Right lobe of liver (tissue), 6 donors: Measurements from ENCODE around the gene PTPN3. TPM values are rescaled to one million over a fixed set of nuclear protein-coding genes. Genes with fewer than 3 reads are reported as not detected.

Source experiments
- ATAC-seq, 4 donors: fragments of 200-7000 bp; cut with Tn5 transposase; one replicate each; pipeline ENCODE4 v1.9.1; 2020; ENCODE audit warnings: mild to moderate bottlenecking in 4 of 4, moderate library complexity in 4 of 4
- DNase-seq, 3 donors: peaks; one replicate each; pipeline ENCODE4 v3.0.0-alpha.2; 2020
- H3K27ac ChIP-seq, 3 donors: fragments of 200-600 bp; one replicate each; pipeline ENCODE4 v1.8.0; 2022
- H3K27me3 ChIP-seq, 2 donors: fragments of 200-600 bp; one replicate each; pipeline ENCODE4 v1.8.0; 2022
- H3K36me3 ChIP-seq, 4 donors: fragments of 200-600 bp; sonication (generic) in 1 of 4; one replicate each; pipeline versions ENCODE4 v1.5.1 to v1.8.0; 2017 to 2022; ENCODE audit warnings: control low read depth in 1 of 4
- H3K4me1 ChIP-seq, 4 donors: fragments of 200-600 bp; sonication (generic) in 1 of 4; one replicate each; pipeline versions ENCODE4 v1.5.1 to v1.8.0; 2017 to 2022; ENCODE audit warnings: control low read depth in 1 of 4
- H3K4me3 ChIP-seq, 3 donors: fragments of 200-600 bp; one replicate each; pipeline ENCODE4 v1.8.0; 2022
- H3K9me3 ChIP-seq, 4 donors: fragments of 200-600 bp; sonication (generic) in 1 of 4; one replicate each; pipeline versions ENCODE4 v1.5.1 to v1.8.0; 2017 to 2022; ENCODE audit warnings: control low read depth in 1 of 4
- POLR2A ChIP-seq: fragments of 450-650 bp; IDR thresholded peaks from one replicate; pipeline ENCODE4 v1.6.1; 2017; ENCODE audit warnings: antibody characterized with exemption, mild to moderate bottlenecking
- WGBS: methylation state at CpG from one replicate; pipeline ENCODE4 v1.1.6; 2018; ENCODE audit warnings: low coverage, low lambda C conversion rate; ENCODE audit not compliant: insufficient coverage; ENCODE audit errors: missing lambda C conversion rate; 5-methylcytosine and 5-hydroxymethylcytosine counted together
- intact Hi-C, 2 donors: fragments of 100-400 bp; cut with DNase I; formaldehyde crosslinking; loops; one replicate each; pipeline versions ENCODE4 v1.11.2 to v1.14.1; 2022
- total RNA-seq, 6 experiments: library from RNA; depleted of rRNA in 2 of 6; stranded (reverse); fragments of >200 nt in 2 of 6; fragmentation: NEBNext Ultra II Directional in 3 of 6; extraction: Animal tissue kit (Norgen Biotek cat#: 25700) in 3 of 6; gene quantifications; one replicate each; pipeline versions ENCODE4 v1.1.0 to v1.2.4, GENCODE V29; 2016 to 2023
- TF ChIP-seq, protein P1 (sequence below), 4 donors: fragments of 200-600 bp in 3 of 4; fragments of 450-650 bp in 1 of 4; IDR thresholded peaks; one replicate each; pipeline versions ENCODE4 v1.5.1 to v1.8.0; 2016 to 2022; ENCODE audit warnings: antibody characterized with exemption in 4 of 4, mild to moderate bottlenecking in 2 of 4
- donor health status: DM: no; HTN: yes; CAD: no.
- donor health status: DM: no; HTN: no; CAD: no.
- donor health status: DM: no; HTN: no; CAD: no.
- donor health status: DM: no; HTN: yes; CAD: no.
- donor health status: DM: no; HTN: yes; CAD: no.

The PTPN3 gene
- total RNA-seq, 6 experiments from 2014 or later = 15.0 to 33.3 (median 30.0) TPM

DNA sequence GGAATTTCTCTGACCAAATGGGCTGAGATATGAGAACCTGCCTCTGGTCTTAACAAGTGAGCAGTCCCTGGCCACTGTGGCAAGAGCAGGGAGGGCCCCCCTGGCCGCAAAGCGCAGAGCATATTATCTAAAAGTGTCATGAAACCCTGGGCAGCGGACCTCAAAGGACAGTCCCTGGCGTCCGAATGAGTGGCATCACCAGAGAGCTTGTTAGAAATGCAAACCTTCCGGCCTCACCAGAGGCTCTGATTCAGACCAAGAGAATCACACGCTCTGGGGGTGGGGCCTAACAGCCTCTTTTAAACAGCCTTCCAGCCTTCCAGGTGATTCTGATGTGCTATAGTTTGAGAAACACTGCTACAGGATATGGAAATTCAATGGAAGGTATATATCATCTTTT lies 10.9 kb downstream of the PTPN3 start:
- intact Hi-C loops = no loop called here
- no peak for DNase-seq
- no peak overlapping the region for H3K27ac ChIP-seq
- WGBS = 74% methylated on average over 7 of the region's 7 CpGs
- H3K27me3 ChIP-seq = no peaks in the 10 kb centered on the region
- no peaks in the 10 kb centered on the region for H3K4me1 ChIP-seq
- H3K9me3 ChIP-seq = no peaks in the 10 kb centered on the region
- no peaks in the 10 kb centered on the region for H3K36me3 ChIP-seq
- TF ChIP-seq, protein P1, sequence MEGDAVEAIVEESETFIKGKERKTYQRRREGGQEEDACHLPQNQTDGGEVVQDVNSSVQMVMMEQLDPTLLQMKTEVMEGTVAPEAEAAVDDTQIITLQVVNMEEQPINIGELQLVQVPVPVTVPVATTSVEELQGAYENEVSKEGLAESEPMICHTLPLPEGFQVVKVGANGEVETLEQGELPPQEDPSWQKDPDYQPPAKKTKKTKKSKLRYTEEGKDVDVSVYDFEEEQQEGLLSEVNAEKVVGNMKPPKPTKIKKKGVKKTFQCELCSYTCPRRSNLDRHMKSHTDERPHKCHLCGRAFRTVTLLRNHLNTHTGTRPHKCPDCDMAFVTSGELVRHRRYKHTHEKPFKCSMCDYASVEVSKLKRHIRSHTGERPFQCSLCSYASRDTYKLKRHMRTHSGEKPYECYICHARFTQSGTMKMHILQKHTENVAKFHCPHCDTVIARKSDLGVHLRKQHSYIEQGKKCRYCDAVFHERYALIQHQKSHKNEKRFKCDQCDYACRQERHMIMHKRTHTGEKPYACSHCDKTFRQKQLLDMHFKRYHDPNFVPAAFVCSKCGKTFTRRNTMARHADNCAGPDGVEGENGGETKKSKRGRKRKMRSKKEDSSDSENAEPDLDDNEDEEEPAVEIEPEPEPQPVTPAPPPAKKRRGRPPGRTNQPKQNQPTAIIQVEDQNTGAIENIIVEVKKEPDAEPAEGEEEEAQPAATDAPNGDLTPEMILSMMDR (IDR thresholded peaks at IDR 0.05) = no peak
- TF ChIP-seq POLR2A = no peak
- H3K4me3 ChIP-seq = no peak overlapping the region
- no peak for ATAC-seq

DNA sequence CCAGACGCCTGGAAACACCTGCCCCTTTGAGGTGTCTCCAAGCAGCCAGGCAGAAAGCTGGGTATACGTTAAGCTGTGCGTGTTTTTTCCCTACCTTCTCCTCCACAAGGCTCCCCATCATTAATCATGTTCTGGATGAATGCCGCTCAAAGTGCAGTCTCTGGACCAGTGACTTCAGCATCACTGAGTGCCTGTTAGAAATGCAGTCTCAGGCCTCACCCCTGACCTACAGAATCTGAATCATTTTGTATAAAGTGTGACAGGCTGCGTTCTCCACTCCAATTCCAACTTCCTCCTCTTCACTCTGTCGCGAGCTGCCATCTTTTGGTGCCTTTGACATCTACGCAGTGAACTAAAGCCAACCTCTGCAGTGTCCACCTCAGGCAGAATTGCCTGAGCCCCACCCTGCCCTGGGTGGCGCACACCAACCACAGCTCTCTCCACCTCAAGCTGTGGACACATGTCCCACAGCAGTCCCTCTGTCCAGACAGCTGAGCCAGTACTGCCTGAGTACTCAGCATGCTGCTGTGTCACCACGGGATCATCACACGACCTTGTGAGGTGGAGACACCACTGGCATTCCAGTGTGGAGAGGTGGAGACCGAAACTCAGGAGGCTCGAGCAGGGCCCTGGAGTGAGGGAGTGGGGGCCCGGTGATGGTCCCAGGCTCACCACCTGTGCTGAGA lies 14.2 kb downstream of the PTPN3 start:
- WGBS = 87% methylated on average over 7 of the region's 14 CpGs
- TF ChIP-seq, protein P1 (IDR thresholded peaks at IDR 0.05) = no peak
- no peak for TF ChIP-seq POLR2A
- peaks cover 0 to 15% (median 6%) of the 10 kb centered on the region in 4 donors for H3K4me1 ChIP-seq
- no peak for ATAC-seq
- H3K9me3 ChIP-seq = no peaks in the 10 kb centered on the region
- intact Hi-C loops = no loop called here
- no peak overlapping the region for H3K27ac ChIP-seq
- no peak overlapping the region for H3K4me3 ChIP-seq
- H3K27me3 ChIP-seq = no peaks in the 10 kb centered on the region
- DNase-seq = no peak
- no peaks in the 10 kb centered on the region for H3K36me3 ChIP-seq

DNA sequence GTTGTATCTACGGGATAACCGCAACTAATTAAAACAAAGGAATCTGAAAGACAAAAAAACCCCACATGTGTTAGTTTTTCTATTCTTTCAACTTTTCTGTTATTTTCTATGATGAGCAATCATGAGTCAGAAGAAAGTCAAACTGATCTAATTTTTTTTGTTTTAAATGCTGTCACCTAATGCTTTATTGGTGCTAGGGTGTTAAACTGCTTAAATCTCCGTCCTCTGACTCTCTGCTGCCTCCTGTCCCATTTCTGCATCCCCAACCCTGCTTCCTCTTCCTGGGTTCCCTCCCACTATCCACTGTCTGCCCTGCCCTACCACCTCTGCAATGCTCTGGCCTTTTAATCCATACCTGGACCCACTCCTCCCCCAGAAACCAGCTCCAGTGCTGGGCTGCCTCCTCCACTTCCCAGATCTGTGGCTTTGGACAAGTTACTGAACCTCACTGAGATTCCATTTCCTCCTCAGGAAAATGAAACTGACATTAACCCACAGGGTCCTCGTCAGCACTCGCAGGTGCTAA lies 15.7 kb downstream of the PTPN3 start:
- intact Hi-C loops = no loop called here
- Histone ChIP-seq H3K27ac (no peak overlapping the region), H3K27me3 (no peaks in the 10 kb centered on the region), H3K4me1 (peaks cover 0 to 15% (median 6%) of the 10 kb centered on the region in 4 donors), H3K4me3 (no peak overlapping the region), H3K9me3 (no peaks in the 10 kb centered on the region), H3K36me3 (no peaks in the 10 kb centered on the region)
- TF ChIP-seq, protein P1 (IDR thresholded peaks at IDR 0.05) = no peak
- TF ChIP-seq POLR2A = no peak
- DNase-seq (no peak), ATAC-seq (no peak)
- whole genome bisulfite sequencing = 84% methylated on average over 5 of the region's 5 CpGs

DNA sequence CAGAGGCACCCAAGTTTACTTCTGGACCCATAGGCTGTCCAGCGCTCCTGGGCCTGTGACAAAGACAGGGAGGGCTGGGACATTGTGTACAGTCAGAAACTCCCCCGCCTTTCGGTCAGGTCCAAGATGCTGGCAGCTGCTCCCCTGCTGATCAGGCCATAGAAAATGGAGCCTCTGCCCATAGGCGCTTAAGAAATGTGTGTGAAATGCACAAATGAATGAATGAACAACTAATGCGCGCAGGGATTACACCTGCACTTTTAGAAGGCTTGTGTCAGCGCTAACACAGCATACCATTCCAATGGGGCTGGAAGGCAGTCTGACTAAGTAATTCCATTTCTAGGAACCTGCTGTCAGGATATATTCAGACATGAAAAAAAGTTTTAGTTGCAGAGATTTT lies 16.3 kb downstream of the PTPN3 start:
- intact Hi-C loops = no loop called here
- Histone ChIP-seq H3K27ac (no peak overlapping the region), H3K4me3 (no peak overlapping the region), H3K27me3 (no peaks in the 10 kb centered on the region), H3K4me1 (peaks cover 0 to 19% (median 6%) of the 10 kb centered on the region in 4 donors), H3K9me3 (no peaks in the 10 kb centered on the region), H3K36me3 (no peaks in the 10 kb centered on the region)
- 58% methylated on average over 3 of the region's 7 CpGs for WGBS
- no peak for DNase-seq
- ATAC-seq = no peak
- TF ChIP-seq, protein P1 (IDR thresholded peaks at IDR 0.05) = no peak
- no peak for TF ChIP-seq POLR2A
